ENCODE results near the gene NCMAP. TPM values are rescaled to one million over a fixed set of nuclear protein-coding genes. Genes with fewer than 3 reads are reported as not detected.
A peak's percentile ranks its signal among the peaks of the same experiment; 100 is the strongest.

The NCMAP gene
- total RNA-seq, 1 experiment from 2014 or later, result not detected

DNA sequence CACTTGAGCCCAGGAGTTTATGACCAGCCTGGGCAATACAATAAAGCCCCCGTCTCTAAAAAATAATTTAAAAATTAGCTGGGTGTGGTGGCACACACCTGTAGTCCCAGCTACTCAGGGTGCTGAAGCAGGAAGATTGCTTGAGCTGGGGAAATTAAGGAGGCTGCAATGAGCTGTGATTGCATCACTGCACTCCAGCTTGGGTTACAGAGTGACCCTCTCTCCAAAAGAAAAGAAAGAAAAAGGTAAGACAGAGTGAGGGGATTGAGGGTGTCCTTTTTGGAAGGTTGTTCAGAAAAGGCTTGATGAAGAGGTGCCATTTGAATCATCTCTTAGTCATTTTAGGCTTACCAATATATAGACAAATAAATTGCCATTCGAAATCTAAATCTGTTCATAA, 83.2 kb downstream of the NCMAP start:
- intact Hi-C loops (cut with micrococcal nuclease; ENCODE audit: unreplicated experiment), result loop anchor here (5.0 to 10.0 kb wide), 2 partner anchors 94 to 247 kb away; no protein-coding TSS in a partner anchor
- Histone ChIP-seq H3K4me3 (ENCODE audit: low read depth, low read length, poor library complexity, severe bottlenecking) (no peak overlapping the region), H3K27me3 (replicated peaks; ENCODE audit: insufficient read depth, low read depth, low read length, poor library complexity) (no peaks in the 10 kb centered on the region), H3K9me3 (ENCODE audit: low read depth, low read length, poor library complexity, severe bottlenecking) (no peaks in the 10 kb centered on the region), H3K27ac (ENCODE audit: low read depth, low read length, poor library complexity, severe bottlenecking) (no peak overlapping the region), H3K4me1 (ENCODE audit: insufficient read depth, low read length, poor library complexity, severe bottlenecking) (peaks cover 4% of the 10 kb centered on the region), H3K36me3 (ENCODE audit: insufficient read depth, low read length, poor library complexity, severe bottlenecking) (no peaks in the 10 kb centered on the region)
- no TSS peak for BruUV-seq (replicated peaks)
- ChIA-PET CTCF (interaction anchor here (1.2 kb wide), 1 partner anchor 230 kb away, joined by 4 read pairs; no protein-coding TSS in a partner anchor), POLR2A (ENCODE audit: low non-redundant PET) (no interaction called here)
- TF ChIP-seq CTCF (conservative IDR thresholded peaks at IDR 0.05; ENCODE audit: low read depth, low read length) (no peak), EZH2 (IDR thresholded peaks at IDR 0.05; ENCODE audit: borderline replicate concordance, low read depth, low read length, poor library complexity, severe bottlenecking) (no peak)
- no peak for DNase-seq (ENCODE audit: low spot score)

DNA sequence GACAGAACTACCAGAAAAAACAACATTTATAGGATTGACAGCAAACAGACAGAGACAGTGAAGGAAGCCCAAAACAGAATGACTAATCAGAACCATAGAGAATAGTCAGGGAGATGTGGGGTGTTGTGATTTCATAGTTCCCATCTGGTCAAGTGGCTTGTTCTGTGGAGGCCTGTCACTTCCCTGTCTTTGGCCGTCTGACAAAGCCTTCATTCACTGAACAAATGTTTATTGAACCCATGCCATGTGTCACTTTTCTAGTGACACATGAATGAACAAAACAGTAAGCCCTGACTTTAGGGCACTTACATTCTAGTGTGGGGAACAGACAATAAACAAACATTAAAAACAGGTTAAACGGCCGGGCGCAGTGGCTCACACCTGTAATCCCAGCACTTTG, 84.0 kb downstream of the NCMAP start:
- H3K4me1 ChIP-seq (ENCODE audit: insufficient read depth, low read length, poor library complexity, severe bottlenecking), result peaks cover 6% of the 10 kb centered on the region
- H3K4me3 ChIP-seq (ENCODE audit: low read depth, low read length, poor library complexity, severe bottlenecking), result no peak overlapping the region
- POLR2A ChIA-PET (ENCODE audit: low non-redundant PET), result no interaction called here
- intact Hi-C loops (cut with micrococcal nuclease; ENCODE audit: unreplicated experiment), result loop anchor here (5.0 to 10.0 kb wide), 2 partner anchors 95 to 248 kb away; no protein-coding TSS in a partner anchor
- TF ChIP-seq EZH2 (IDR thresholded peaks at IDR 0.05; ENCODE audit: borderline replicate concordance, low read depth, low read length, poor library complexity, severe bottlenecking), result no peak
- no peak for TF ChIP-seq CTCF (conservative IDR thresholded peaks at IDR 0.05; ENCODE audit: low read depth, low read length)
- CTCF ChIA-PET, result no interaction called here
- H3K27me3 ChIP-seq (replicated peaks; ENCODE audit: insufficient read depth, low read depth, low read length, poor library complexity), result no peaks in the 10 kb centered on the region
- no TSS peak for BruUV-seq (replicated peaks)
- no peaks in the 10 kb centered on the region for H3K9me3 ChIP-seq (ENCODE audit: low read depth, low read length, poor library complexity, severe bottlenecking)
- no peak overlapping the region for H3K27ac ChIP-seq (ENCODE audit: low read depth, low read length, poor library complexity, severe bottlenecking)
- no peaks in the 10 kb centered on the region for H3K36me3 ChIP-seq (ENCODE audit: insufficient read depth, low read length, poor library complexity, severe bottlenecking)
- DNase-seq (ENCODE audit: low spot score), result no peak

DNA sequence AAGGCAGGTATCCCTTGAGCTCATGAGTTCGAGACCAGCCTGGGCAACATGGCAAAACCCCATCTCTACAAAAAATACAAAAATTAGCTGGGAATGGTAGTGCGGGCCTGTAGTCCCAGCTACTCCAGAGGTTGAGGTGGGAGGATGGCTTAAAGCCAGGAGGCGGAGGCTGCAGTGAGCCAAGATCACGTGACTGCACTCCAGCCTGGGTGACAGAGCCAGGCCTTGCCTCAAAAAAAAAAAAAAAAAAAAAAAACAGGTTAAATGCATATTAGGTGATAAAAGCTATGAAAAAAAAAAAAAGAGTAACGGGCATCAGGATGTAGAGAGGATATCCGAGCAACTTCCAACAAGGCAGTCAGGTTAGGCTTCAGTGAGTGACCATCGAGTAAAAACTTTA, 84.4 kb downstream of the NCMAP start:
- DNase-seq (ENCODE audit: low spot score), result peak; percentile 46
- H3K4me1 ChIP-seq (ENCODE audit: insufficient read depth, low read length, poor library complexity, severe bottlenecking), result peaks cover 6% of the 10 kb centered on the region
- peaks cover 2% of the 10 kb centered on the region for H3K36me3 ChIP-seq (ENCODE audit: insufficient read depth, low read length, poor library complexity, severe bottlenecking)
- H3K9me3 ChIP-seq (ENCODE audit: low read depth, low read length, poor library complexity, severe bottlenecking), result no peaks in the 10 kb centered on the region
- BruUV-seq (replicated peaks), result no TSS peak
- H3K27ac ChIP-seq (ENCODE audit: low read depth, low read length, poor library complexity, severe bottlenecking), result no peak overlapping the region
- H3K4me3 ChIP-seq (ENCODE audit: low read depth, low read length, poor library complexity, severe bottlenecking), result no peak overlapping the region
- no peaks in the 10 kb centered on the region for H3K27me3 ChIP-seq (replicated peaks; ENCODE audit: insufficient read depth, low read depth, low read length, poor library complexity)
- intact Hi-C loops (cut with micrococcal nuclease; ENCODE audit: unreplicated experiment), result no loop called here
- ChIA-PET CTCF (no interaction called here), POLR2A (ENCODE audit: low non-redundant PET) (no interaction called here)
- TF ChIP-seq EZH2 (IDR thresholded peaks at IDR 0.05; ENCODE audit: borderline replicate concordance, low read depth, low read length, poor library complexity, severe bottlenecking) (no peak), CTCF (conservative IDR thresholded peaks at IDR 0.05; ENCODE audit: low read depth, low read length) (no peak)
